ENCODE measurements around the gene TAC4. TPM values are rescaled to one million over a fixed set of nuclear protein-coding genes. Genes with fewer than 3 reads are reported as not detected.

The TAC4 gene
- total and polyA plus RNA-seq, 2 experiments from 2014 or later = not detected

- no peak for TF ChIP-seq REST (IDR thresholded peaks at IDR 0.05; ENCODE audit: unreplicated experiment)
Measured at GRCh38 chr17:49862781-49863331, 15.0 kb upstream of the TAC4 start (continued).

- H2AFZ ChIP-seq = no peak overlapping the region
- peaks cover 40% of the 10 kb centered on the region for H3K4me1 Mint-ChIP-seq
- H3K4me3 ChIP-seq = no peak overlapping the region
- H3K27ac Mint-ChIP-seq = no peak overlapping the region
- ATAC-seq (peak; percentile 4; the same call in 2 of the 3 replicates), DNase-seq (ENCODE audit: low spot score) (peak; percentile 68)
- H3K27ac ChIP-seq (ENCODE audit: low read depth) = no peak overlapping the region
- no peaks in the 10 kb centered on the region for H3F3A ChIP-seq (replicated peaks; ENCODE audit: low read depth)
- H3K27me3 Mint-ChIP-seq (ENCODE audit: insufficient read depth, low read depth, poor library complexity) = peaks cover 25% of the 10 kb centered on the region
- H3K79me2 ChIP-seq (replicated peaks; ENCODE audit: insufficient read depth) = no peaks in the 10 kb centered on the region
- H3K4me2 ChIP-seq = 0 out of 2 replicates have a peak overlapping the region, but pooled peaks have one; percentile 57
- no peaks in the 10 kb centered on the region for H3K36me3 ChIP-seq (ENCODE audit: insufficient read depth)
- H3K4me1 ChIP-seq (ENCODE audit: insufficient read depth) = peaks cover 23% of the 10 kb centered on the region
- H3K9me3 Mint-ChIP-seq = no peaks in the 10 kb centered on the region
- H3K36me3 Mint-ChIP-seq (ENCODE audit: low read depth) = no peaks in the 10 kb centered on the region
- H3K4me3 Mint-ChIP-seq = no peak overlapping the region
- H3K9me2 ChIP-seq (ENCODE audit: insufficient read depth) = no peaks in the 10 kb centered on the region
- H3K27me3 ChIP-seq (ENCODE audit: insufficient read depth) = 0 out of 2 replicates have a peak, but pooled peaks cover 3% of the 10 kb centered on the region
- no peaks in the 10 kb centered on the region for H4K20me1 ChIP-seq (replicated peaks; ENCODE audit: insufficient read depth)
- TF ChIP-seq JUNB (IDR thresholded peaks at IDR 0.05; ENCODE audit: unreplicated experiment) = no peak
- no peak for TF ChIP-seq ZNF114 (CRISPR knock-in tag; IDR thresholded peaks at IDR 0.05)
- TF ChIP-seq CTCF (conservative IDR thresholded peaks at IDR 0.05; ENCODE audit: low read depth in 2 of 2) = peak; percentile 92 to 94
- no peak for TF ChIP-seq ZNF462 (CRISPR knock-in tag; IDR thresholded peaks at IDR 0.05)
- no peak for TF ChIP-seq STAT1 (IDR thresholded peaks at IDR 0.05; ENCODE audit: unreplicated experiment)
- TF ChIP-seq POLR2AphosphoS5 (IDR thresholded peaks at IDR 0.05; ENCODE audit: low read depth) = no peak
- TF ChIP-seq ZNF331 (CRISPR knock-in tag; IDR thresholded peaks at IDR 0.05; ENCODE audit: low read depth) = no peak
- no peak for TF ChIP-seq ETS1 (IDR thresholded peaks at IDR 0.05)
Measured at GRCh38 chr17:49861150-49861884, 13.4 kb upstream of the TAC4 start.
